Epithelial cell of proximal tubule (primary cell): ENCODE measurements around the gene RAPGEF4. TPM values are rescaled to one million over a fixed set of nuclear protein-coding genes. Genes with fewer than 3 reads are reported as not detected.
A peak's percentile ranks its signal among the peaks of the same experiment; 100 is the strongest.

ENCODE experiments used
- DNase-seq: peaks from one replicate; pipeline ENCODE4 v3.0.0-alpha.2; 2011; ENCODE audit warnings: low read depth
- H3K4me3 ChIP-seq: 2 replicates; pipeline ENCODE4 v1.5.1; 2011; ENCODE audit warnings: low read depth, mild to moderate bottlenecking, low read length
- total RNA-seq: library from RNA; depleted of rRNA; stranded (reverse); fragments of >200 nt; gene quantifications from 2 replicates; pipeline ENCODE4 v1.2.3, GENCODE V29; 2015
- TF ChIP-seq, protein P1 (sequence below): conservative IDR thresholded peaks from 2 replicates; pipeline ENCODE4 v1.5.1; 2012; ENCODE audit warnings: low read depth, mild to moderate bottlenecking, low read length

Gene RAPGEF4
- total RNA-seq, 1 donor from 2014 or later: 0.81 TPM

GRCh38 chr2:173059971-173060461 is 324.4 kb downstream of the RAPGEF4 start:
- H3K4me3 ChIP-seq: no peak overlapping the region
- no peak for DNase-seq
- TF ChIP-seq, protein P1, sequence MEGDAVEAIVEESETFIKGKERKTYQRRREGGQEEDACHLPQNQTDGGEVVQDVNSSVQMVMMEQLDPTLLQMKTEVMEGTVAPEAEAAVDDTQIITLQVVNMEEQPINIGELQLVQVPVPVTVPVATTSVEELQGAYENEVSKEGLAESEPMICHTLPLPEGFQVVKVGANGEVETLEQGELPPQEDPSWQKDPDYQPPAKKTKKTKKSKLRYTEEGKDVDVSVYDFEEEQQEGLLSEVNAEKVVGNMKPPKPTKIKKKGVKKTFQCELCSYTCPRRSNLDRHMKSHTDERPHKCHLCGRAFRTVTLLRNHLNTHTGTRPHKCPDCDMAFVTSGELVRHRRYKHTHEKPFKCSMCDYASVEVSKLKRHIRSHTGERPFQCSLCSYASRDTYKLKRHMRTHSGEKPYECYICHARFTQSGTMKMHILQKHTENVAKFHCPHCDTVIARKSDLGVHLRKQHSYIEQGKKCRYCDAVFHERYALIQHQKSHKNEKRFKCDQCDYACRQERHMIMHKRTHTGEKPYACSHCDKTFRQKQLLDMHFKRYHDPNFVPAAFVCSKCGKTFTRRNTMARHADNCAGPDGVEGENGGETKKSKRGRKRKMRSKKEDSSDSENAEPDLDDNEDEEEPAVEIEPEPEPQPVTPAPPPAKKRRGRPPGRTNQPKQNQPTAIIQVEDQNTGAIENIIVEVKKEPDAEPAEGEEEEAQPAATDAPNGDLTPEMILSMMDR: no peak

DNA sequence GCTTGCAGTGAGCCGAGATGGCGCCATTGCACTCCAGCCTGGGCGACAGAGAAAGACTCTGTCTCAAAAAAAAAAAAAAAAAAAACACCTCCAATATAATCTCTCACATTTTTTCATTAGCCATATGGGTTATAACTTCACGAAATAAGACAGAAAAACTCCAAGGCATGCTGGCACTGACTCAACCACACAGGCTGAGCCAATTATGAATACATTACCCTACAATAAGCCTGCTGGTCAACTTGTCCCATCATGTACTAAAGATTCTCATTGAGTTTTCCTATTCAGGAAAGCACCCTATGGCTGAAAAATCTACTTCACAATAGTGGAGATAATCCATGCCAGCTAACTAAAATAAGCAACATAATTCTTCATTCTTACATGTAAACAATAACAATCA is 327.2 kb downstream of the RAPGEF4 start:
- no peak for DNase-seq
- no peak overlapping the region for H3K4me3 ChIP-seq
- TF ChIP-seq, protein P1: no peak

GRCh38 chr2:173064151-173064805 is 328.6 kb downstream of the RAPGEF4 start:
- TF ChIP-seq, protein P1: no peak
- DNase-seq: no peak
- H3K4me3 ChIP-seq: no peak overlapping the region

- no peak for DNase-seq
- TF ChIP-seq, protein P1: no peak
- no peak overlapping the region for H3K4me3 ChIP-seq
Observed at GRCh38 chr2:173066887-173067676, 331.4 kb downstream of the RAPGEF4 start.

DNA sequence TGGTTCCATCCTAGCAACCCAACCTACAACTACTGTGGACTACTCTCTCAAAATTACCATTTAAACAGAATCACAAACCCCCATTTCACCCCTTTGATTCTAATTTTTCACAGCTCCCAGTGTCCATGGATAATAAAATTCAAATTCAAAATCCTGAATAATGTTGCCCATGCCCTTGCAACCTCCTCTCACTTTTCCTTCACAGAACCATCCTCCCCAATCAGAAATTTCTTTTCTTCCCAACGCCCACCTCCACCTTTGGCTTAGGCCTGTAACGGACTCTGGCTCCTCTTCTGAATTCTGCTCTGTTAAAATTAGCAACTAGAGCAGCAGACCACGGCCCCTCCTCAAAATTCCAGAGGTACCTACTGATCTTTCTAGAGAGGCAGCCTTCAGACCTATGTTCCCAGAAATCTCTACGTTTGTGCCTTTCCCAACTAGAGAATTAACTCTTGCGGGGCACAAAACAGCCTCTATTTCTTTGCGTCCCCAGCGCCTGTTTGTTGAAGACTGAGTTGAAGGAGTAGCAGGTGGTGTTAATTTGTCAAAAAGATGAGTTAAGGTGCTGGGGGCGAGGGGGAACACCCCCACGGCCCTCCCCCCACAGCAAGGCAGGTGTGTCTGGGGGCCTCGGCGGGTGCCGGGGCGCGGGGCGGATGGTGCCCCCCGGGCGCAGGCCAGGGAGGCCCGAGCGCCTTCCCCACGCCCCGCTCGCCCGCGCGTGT is 339.6 kb downstream of the RAPGEF4 start:
- no peak for DNase-seq
- peak overlapping the region; percentile 76 for H3K4me3 ChIP-seq
- TF ChIP-seq, protein P1: no peak

- no peak for DNase-seq
- H3K4me3 ChIP-seq: peak within 1 kb of the TSS; percentile 76
- TF ChIP-seq, protein P1: peak; percentile 37
Observed at GRCh38 chr2:173075781-173076580, 340.3 kb downstream of the RAPGEF4 start, which contains the start of gene MAP3K20. Gene MAP3K20, plus strand, starts transcription at chr2:173075846. Its CDS starts 15,186 bp downstream, at chr2:173091032.
